GDM1 (cell line): ENCODE results near the gene CAMP.
"Not testable (repeated sequence)": the region's sequence is repeated elsewhere in the genome, so short reads cannot be mapped to it uniquely, and the experiment has no call there.

Experiments used
- DNase-seq: peaks from one replicate; lab custom pipeline; 2025; lab: John Stamatoyannopoulos, UW

Gene CAMP, protein sequence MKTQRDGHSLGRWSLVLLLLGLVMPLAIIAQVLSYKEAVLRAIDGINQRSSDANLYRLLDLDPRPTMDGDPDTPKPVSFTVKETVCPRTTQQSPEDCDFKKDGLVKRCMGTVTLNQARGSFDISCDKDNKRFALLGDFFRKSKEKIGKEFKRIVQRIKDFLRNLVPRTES

DNA sequence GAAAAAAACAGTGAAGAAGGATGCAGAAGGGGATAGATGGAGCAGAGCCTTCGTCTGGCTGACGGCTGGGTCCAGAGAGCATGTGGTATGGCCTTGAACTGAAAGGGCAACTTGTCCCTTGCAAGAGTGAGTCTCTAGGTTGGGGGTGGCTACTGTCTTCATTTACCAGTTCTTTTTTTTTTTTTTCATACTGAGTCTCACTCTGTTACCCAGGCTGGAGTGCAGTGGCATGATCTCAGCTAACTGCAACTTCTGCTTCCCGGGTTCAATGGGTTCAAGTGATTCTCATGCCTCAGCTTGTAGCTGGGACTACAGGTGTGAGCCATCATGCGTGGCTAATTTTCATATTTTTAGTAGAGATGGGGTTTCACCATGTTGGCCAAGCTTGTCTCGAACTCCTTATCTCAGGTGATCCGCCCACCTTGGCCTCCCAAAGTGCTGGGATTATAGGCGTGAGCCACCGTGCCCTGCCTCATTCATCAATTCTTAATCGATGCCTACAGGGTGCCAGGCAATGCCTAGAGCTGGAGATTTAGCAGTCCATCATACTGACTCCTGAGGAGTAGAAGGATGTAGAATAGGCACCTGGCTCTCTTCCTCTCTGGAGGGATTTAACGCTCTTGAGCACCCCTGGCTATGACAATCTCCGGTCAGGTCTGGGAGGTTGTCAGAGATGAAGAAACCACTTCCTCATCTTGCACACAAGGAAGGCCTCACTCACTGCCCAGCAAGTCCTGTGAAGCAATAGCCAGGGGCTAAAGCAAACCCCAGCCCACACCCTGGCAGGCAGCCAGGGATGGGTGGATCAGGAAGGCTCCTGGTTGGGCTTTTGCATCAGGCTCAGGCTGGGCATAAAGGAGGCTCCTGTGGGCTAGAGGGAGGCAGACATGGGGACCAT lies at the start of gene CAMP:
CAMP (plus strand) TSS at position 880 of the 898 bp plus-strand sequence; CDS start at position 897, 17 bp downstream.
- peak; percentile 47 for DNase-seq

DNA sequence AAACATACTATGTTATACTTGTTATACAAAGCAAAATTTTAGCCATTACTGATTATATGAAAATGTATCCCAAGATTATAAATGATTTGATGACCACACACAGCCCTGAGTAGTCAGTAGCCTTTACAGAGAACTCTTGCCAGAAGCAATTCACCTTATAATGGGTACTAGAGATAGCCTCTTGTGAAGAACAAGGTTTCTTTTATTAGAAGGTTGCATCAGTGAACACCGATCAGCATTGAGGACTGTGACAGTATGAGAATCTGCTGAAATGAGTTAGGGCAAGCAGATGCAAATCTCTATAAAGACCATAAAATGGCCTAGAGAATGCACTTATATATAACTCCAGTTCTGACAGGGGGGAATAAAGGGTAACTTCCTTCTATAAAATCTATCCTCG lies 45.2 kb upstream of the CAMP start:
- DNase-seq, result no peak

DNA sequence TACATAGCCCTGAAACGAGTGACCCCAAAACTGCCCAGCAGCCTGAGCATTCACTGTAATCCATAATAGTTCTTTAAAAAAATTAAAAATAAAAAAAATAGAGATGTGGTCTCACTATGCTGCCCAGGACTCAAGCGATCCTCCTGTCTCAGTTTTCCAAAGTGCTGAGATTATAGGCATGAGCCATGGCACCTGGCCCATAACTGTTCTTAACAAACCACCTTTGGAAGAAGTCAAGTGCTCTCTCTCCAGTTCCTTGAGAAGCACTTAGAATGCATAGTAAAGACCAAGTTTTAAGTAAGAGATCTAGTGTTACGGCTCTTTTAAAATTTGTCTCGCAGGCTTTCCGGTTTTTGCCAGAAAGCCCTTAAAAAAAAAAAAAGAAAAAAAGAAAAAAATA lies 43.3 kb upstream of the CAMP start:
- DNase-seq, result no peak

DNA sequence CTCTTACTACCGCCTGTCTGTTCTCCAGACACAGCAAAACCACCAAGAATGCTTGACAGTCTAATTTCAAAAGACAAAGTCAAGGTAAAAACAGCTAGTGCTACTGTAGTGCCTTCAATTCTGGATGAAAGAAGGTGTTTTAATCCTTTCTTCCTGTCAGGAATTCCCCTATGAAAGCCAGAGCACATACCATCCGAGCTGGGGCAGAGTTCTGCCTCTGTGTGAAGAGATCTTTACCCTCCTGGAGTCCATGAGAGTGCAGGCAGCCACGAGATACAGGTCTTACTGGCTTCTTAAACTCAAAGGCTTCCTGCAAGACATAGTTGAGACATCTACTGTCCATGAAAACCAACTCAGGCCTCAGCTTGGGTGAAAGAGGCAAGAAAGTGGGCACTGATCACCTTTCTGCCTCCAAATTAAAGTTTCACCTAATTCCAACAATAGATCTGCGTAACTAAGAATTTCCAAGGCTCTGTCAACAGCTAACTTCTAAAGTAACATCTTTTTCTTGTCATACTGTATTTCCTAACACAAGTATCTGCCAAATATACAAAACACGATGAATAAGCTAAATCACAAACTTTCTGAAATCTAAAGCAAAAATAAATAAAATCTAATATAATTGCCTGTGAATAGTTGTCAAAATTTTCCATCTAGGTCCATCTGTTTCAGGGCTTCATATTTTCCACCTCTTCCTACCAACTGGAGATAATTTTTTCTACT lies 42.6 kb upstream of the CAMP start:
- no peak for DNase-seq

DNA sequence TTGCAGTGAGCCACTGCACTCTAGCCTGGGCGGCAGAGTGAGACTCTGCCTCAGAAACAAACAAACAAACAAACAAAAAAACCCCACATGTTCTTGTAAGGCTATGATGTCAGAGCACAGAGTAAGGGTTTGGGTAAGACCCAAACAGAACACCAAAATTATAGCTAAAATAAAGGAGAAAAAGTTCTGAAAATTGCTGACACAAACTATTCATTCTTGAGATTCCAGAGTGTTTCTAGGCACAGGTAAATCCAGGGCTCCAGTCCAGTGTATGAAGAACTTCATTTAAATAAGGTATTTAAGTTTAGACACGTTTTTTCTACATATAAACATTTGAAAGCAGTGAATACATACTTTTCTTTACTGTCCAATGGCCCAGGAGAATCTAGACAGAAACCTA lies 39.0 kb upstream of the CAMP start:
- no peak for DNase-seq

DNA sequence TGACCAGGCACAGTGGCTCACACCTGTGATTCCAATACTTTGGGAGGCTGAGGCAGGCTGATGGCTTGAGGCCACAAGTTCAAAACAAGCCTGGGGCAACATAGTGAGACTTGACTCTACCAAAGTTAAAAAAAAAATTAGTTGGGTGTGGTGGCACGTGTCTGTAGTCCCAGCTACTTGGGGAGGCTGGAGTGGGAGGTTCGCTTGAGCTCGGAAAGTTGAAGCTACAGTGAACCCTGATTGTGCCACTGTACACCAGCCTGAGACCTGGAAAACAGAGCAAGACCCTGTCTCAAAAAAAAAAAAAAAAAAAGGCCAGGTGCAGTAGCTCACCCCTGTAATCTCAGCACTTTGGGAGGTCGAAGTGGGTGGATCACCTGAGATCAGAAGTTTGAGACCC lies 38.2 kb upstream of the CAMP start:
- no peak for DNase-seq

DNA sequence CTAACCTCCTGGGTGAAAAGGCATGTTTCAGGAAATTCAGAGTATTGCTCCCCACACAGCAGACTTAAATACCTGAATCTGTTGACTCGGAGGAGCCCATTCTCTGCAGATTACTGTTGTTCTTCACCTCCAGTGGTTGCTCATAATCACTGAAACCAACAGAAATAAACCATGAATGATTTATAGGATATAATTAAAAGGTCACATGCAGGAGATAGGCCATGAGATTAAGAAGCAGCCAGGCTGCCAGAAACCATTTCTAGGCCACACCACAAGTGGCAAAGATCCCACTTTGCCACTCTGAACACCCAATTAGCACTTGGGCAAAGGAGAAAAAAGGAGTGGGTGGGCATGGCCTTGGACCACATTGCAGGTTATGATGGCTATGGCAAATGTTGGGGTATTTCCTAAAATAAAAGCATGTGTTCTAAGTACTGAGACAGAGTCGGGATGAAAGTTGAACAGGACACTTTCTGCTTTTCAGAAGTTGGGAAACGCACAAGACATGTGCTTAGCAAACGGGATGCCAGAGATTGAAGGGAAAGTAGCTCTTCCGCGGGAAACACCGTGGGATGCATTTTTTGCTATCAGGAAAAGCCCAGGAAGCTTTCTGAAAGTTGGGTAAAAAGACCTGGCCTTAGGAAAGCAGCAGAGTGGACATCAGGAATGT lies 36.5 kb upstream of the CAMP start:
- DNase-seq, result no peak

DNA sequence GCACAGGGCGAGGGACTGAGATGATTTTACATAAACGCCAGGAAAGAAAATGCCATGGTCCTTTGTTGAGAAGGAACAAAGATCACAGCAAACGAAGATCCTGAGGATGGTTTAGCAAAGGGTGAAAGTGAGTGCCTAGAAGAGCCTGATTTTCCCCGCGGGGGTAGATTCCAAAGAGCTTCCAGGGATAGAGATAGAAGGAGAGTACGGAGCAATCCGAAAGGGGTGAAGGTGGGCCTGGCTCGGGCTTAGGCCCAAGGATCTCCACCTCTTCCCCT lies 36.1 kb upstream of the CAMP start:
- no peak for DNase-seq

DNA sequence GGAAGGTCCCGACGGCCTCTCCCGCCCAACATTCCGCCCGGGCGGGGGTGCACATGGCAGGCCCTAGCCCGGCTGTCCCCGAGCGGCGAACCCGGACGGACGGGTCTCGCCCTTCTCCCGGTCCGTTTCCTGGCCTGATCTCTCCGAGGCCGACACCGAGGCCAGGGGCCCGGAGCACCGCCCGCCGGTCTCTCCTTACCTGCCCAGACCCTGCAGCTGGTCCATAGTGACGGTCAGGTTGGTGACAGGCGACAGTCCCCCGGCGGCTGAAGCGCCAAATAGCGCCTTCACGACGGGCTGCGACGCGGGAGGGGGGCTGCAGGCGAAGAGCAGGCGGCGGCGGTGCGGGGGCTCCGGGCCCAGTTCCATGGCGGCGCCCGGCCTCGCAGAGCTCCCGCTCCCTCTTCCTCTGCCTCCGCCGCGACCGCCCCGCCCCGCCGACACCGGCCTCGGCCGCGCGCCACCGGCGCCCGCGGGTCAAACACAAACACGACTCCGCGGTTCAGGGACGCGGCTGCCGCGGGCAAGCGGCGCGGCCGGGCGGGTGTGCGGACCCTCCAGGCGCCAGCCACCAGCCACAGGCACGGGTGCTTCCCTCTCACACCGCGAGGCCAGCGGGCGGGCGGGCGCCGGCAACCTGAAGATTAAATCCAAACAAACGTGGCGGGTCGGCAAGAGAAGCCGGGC lies 35.6 kb upstream of the CAMP start:
- DNase-seq, result no peak

DNA sequence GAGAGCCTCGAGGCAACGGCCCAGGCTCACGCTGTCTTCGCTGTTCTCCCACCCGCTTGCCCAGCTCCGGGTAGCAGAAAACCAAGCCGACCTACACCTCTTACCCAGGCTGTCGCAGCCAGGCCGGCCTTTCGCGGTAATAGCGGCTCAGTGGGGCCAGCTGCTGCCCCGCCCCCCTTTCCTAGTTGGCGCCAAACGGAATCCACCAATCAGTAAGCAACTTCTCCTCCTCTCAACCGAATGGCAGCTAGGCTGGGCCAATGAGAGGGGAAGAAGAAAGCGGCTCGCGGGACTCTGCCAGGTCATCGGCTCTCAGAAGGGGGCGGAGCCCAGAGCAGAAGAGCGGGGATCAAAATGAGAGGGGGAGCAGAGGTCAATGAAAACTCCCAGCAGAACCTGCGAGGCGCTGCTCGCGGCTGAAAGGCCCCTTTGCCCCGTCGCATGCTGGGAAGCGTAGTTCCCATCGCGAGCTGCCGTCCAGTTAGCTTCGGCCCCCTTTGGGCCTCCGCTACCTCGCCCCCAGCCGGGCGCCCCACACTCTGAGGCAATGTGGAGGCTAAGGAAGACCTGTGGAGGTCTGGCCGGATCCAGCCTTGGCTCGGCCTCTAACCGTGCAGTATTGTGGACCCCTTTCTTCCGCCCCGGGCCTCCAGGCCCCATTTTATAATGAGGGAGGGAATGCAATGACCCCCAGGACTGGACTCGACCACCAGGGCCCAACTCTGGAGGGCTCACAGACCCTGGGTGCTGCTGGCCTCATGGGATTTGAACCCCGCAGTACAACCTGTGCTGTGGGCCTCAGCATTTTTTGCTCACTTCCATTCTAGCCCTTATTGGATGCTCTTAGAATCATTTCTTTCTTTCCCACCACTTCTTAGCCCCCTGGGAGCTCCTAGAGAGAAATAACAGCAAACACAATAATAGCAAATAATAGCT lies 34.8 kb upstream of the CAMP start, which contains the start of gene CDC25A:
CDC25A (minus strand) TSS at position 152 of the 936 bp plus-strand sequence. CDS start 470 bp downstream, outside the sequence.
- peak; percentile 98 for DNase-seq

DNA sequence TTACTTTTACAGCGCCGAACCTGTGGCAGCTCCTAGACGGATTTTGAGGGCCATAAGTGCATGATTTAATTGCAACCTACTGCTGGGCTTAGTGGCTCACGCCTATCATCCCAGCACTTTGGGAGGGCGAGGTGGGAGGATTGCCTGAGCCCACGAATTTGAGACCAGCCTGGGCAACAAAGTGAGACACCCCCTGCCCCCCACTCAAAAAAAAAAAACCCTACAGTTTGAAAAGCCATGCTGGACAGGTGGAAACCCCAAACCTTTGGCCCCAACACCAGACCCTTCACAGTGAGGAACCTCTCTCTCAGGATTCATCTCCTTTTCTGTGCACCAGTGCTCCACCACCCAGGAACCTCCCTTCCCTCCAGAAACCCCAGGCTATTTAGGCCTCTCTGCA lies 34.0 kb upstream of the CAMP start:
- DNase-seq, result no peak

DNA sequence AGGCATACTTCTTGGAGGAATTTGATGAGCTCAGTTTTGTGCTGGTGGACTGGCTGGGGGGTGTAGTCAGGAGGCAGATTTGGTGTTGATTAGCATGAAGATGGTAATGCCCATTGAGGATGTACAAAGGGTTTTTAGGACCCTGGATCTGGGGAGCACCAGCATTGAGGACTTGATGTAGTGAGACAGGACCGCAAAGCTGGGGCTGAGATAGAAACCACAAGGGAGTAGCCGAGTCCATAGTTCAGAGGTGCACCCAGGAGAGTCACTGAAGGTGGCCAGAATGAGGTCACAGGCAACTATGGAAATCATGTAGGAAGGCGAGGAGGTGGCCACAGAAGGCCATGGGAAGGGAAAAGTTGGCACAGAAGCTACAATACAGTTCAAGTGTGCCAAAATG lies 32.4 kb upstream of the CAMP start:
- DNase-seq, result no peak

DNA sequence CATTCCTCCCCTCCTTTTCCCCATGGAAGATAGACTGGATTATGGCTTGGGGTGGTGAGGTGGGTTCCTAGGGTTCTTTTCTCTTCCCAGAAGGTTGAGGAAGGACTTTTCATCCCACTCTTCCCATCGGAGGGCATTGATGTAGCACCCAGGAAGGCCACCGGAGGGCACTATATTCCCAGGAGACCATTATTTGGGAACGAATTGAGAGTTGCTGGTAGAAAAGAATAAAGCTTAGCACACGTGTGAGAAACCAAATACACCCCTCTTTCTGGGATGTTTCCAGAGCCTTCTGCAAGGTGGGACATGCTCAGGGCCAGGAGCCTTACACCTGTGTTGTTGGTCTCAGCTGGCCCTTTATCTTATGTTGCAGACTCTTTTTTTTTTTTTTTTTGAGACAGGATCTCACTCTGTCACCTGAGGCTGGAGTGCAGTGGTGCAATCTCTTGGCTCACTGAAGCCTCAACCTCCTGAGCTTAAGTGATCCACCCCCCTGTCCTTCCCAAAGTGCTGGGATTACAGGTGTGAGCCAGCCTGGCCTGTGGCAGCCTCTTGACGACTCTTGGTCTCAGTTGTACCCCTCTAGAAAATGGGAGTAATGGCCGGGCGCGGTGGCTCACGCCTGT lies 28.7 kb upstream of the CAMP start:
- peak; percentile 29 for DNase-seq

DNA sequence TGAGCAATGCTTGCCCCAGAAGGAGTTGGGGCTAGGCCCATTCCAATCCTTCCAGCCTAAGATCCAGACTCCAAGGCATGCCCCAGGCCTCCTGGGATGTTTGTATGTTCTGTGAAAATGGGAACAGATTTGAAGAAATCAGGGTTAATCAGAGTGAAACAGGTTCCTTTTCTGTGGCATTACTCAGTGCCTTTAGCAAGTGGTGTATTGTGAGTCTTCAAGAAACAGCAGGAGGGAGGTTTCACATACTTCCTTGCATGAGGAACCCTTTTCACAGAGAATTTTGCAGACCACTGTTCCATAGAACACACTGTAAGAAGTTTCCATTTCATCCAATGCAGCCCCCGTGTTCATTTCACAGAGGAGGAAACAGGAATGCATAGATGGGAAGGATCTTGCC lies 26.7 kb upstream of the CAMP start:
- DNase-seq, result no peak

DNA sequence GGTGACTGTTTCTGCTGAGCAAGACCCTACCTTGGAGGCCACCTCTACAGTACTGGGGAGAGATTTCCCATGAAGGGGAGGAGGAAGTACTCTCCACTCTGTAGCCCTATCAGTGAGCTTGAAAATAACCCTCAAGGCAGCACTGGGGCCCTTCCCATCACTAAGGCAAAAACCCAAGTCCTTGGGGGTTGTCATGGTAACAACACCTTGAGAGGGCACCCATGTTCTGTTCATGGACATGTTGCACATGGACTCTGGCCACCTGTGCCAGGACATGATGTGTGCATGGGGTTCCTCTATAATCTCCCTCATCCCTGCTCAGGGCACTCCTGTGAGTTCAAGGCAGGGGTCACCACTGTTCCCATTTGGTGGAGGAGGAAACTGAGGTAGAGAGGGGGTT lies 24.2 kb upstream of the CAMP start:
- DNase-seq, result no peak

DNA sequence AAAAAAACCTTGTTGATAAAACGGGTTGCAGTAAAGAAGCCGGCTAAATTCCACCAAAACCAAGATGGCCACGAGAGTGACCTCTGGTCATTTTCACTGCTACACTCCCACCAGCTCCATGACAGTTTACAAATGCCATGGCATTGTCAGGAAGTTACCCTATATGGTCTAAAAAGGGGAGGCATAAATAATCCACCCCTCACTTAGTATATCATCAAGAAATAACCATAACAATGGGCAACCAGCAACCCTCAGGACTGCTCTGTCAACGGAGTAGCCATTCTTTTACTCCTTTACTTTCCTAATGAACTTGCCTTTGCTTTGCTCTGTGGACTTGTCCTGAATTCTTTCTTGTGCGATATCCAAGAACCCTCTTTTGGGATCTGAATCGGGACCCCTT lies 20.7 kb upstream of the CAMP start:
- no peak for DNase-seq

DNA sequence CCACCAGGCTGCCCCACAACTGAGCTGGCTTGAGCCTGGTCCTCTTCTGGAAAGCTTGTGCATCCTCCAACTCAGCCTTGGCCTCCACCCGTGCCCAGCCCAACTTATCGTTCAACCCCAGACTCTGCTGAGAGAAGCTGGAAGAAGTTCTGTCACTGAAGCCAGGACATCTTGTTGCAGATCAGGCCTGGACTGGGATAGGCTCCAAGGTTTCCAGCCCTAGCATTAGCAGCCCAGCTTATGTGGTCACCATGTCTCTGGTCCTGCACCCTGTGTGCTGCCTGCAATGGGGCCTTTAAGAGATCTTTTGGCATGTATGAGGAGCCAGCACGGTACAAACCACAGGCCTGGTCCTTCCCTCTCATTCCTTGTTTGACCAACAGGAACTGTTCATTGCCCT lies 15.2 kb upstream of the CAMP start:
- no peak for DNase-seq

DNA sequence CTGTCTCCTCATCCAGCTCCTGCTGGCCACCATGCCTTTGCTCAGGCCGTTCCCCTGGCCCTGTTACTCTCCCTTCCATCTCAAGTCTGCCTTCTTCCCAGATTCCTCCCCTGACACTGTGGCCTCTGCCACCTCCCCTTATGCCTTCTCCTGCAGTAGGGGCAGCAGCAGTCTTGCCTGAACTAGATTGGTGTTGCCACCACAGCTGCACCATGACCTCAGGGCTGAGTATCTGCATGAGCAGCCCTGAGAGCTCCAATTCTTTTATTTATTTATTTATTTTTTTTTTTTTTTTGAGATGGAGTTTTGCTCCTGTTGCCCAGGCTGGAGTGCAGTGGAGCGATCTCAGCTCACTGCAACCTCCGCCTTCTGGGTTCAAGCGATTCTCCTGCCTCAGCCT lies 13.8 kb upstream of the CAMP start:
- DNase-seq, result no peak

DNA sequence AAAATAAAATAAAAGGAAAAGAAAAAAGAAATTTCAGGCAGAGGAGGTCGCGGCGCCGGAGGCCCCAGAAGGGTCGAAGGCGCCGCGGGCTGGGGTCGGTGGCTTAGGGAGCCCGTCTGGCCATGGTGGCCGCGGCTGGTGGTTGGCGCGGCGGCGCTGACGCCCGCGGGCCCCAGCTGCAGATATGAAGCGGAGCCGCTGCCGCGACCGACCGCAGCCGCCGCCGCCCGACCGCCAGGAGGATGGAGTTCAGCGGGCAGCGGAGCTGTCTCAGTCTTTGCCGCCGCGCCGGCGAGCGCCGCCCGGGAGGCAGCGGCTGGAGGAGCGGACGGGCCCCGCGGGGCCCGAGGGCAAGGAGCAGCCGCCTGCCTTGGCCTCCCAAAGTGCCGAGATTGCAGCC lies 12.8 kb upstream of the CAMP start:
- DNase-seq, result not testable (repeated sequence)

DNA sequence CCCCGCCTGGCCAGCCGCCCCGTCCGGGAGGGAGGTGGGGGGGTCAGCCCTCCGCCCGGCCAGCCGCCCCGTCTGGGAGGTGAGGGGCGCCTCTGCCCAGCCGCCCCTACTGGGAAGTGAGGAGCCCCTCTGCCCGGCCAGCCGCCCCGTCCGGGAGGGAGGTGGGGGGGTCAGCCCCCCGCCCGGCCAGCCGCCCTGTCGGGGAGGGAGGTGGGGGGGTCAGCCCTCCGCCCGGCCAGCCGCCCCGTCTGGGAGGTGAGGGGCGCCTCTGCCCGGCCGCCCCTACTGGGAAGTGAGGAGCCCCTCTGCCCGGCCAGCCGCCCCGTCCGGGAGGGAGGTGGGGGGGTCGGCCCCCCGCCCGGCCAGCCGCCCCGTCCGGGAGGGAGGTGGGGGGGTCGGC lies 11.5 kb upstream of the CAMP start:
- DNase-seq, result not testable (repeated sequence)
